Fibroblast of skin of right quadriceps (primary cell): ENCODE results near the gene EVI2B.
"Not testable (repeated sequence)": the region's sequence is repeated elsewhere in the genome, so short reads cannot be mapped to it uniquely, and the experiment has no call there.

Experiments used
- DNase-seq: peaks from one replicate; pipeline ENCODE4 v3.0.0-alpha.2; 2013

EVI2B gene

DNA sequence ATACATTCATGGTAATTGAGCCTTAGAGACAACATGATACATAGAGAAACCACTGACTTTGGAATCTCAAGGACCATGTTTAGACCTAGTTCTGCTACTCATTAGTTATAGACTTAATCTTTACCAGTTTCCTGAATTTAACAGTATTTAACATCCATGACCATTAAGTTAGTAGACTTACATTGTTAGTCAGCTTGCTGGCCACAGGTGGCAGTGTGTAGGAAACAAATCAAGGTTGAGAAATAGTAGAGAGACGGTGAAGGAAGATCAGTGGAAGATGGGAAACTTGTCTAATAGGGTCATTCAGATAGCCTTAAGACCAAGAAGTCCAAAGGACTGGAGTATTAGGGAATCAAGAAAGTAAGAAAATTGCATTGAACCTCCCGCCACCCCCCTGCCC, 47.8 kb downstream of the EVI2B start:
- no peak for DNase-seq

DNA sequence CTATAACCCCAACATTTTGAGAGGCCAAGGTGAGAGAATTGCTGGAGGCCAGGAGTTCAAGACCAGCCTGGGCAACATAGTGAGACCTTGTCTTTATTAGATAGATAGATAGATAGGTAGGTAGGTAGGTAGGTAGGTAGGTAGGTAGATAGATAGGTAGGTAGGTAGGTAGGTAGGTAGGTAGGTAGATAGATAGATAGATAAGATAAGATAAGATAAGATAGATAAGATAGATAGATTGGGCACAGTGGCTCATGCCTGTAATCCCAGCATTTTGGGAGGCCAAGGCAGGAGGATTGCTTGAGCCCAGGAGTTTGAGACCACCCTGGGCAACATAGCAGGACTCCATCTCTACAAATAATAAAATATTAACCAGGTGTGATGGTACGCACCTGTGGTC, 50.9 kb downstream of the EVI2B start:
- DNase-seq, result not testable (repeated sequence)

DNA sequence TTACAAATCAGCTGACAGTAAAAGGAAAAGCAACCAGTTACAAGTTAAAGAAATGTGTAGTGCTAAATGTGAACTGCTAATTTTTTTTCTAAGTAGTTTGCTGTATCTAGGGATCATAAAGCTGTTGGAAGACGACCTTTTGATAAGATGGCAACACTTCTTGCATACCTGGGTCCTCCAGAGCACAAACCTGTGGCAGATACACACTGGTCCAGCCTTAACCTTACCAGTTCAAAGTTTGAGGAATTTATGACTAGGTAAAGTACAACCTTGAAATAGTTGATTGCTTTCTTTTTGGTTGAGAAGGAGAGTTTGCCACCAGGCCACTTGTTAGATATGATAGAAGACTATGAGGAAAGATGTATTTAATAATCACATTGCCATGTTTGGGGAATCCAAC, 52.3 kb downstream of the EVI2B start:
- no peak for DNase-seq

DNA sequence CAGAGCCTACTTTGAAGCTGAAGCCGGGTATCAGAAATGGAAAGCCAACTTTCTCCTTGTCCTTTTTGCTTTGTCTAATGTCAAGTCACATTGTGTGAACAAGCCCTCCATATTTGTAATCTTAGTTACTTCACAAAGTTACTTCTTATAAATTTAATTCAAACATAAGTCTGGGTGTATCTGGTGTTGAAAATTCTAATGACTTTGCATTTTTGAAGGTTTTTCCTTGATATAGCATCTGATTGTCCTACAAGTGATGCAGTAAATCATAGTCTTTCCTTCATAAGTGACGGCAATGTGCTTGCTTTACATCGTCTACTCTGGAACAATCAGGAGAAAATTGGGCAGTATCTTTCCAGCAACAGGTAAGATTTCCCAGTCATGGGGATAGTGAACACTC, 53.7 kb downstream of the EVI2B start:
- no peak for DNase-seq

DNA sequence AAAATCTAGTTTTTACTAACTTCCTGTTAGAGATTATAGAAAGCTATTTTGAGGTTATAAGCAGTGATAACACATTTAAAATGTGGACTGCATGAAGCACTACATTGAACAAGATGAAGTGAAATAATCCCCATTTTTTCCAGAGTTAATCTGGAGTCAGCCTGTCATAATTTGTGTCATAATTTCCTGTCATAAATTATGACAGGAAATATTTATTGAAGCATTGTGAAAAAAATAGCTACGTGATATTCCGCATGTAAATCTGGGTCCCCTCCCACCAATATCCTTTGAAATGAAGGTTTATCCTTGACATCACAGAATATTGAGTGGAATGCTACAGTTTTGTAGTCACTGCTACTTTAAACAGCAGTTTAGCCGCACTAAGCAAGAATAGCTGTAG, 56.9 kb downstream of the EVI2B start:
- DNase-seq, result no peak

DNA sequence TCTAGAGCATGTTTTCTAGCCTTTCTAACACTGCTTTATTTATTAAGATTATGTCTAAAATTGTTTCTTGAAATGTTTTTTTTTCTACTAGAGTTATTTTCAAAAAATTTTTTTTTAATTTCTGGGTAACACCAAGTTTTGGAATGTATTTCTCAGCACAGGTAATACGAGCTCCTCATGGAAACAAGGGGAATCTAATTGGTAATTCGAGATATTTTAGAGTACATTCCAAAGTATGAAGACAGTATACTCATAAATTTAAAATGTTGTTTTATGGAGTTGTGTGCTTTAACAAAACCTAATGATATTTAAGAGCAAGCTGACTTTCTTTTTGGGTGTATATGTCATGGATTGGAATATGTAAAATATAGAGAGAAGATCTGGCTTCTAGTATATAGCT, 59.2 kb downstream of the EVI2B start:
- peak; percentile 31 for DNase-seq
